WTC11 (cell line): Measurements from ENCODE around the gene IFRD1. TPM values are rescaled to one million over a fixed set of nuclear protein-coding genes. Genes with fewer than 3 reads are reported as not detected.
A peak's percentile ranks its signal among the peaks of the same experiment; 100 is the strongest.

ENCODE experiments used
- AR ChIP-seq: fragments of 250-450 bp; sonication (Bioruptor Pico); IDR thresholded peaks from 2 replicates; pipeline ENCODE4 v1.9.0; 2021; ENCODE audit warnings: mild to moderate bottlenecking
- ATF2 ChIP-seq: sonication (generic); formaldehyde crosslinking; IDR thresholded peaks from 2 replicates; pipeline ENCODE4 v1.8.1; 2022; ENCODE audit warnings: low read depth, missing genetic modification reagents, borderline replicate concordance
- CBFB ChIP-seq: sonication (generic); formaldehyde crosslinking; IDR thresholded peaks from 2 replicates; pipeline ENCODE4 v1.8.1; 2022; ENCODE audit warnings: mild to moderate bottlenecking, low read depth, missing genetic modification reagents
- CREB1 ChIP-seq: sonication (generic); formaldehyde crosslinking; IDR thresholded peaks from 2 replicates; pipeline ENCODE4 v1.8.0; 2023; ENCODE audit warnings: mild to moderate bottlenecking, missing genetic modification reagents
- E2F4 ChIP-seq: sonication (generic); formaldehyde crosslinking; IDR thresholded peaks from 2 replicates; pipeline ENCODE4 v1.8.1; 2022; ENCODE audit warnings: low read depth, mild to moderate bottlenecking, moderate library complexity, missing genetic modification reagents, borderline replicate concordance
- E2F5 ChIP-seq: sonication (generic); formaldehyde crosslinking; IDR thresholded peaks from 2 replicates; pipeline ENCODE4 v1.8.1; 2022; ENCODE audit warnings: mild to moderate bottlenecking, moderate library complexity, missing genetic modification reagents
- EMX1 ChIP-seq: fragments of 250-450 bp; sonication (Bioruptor Pico); IDR thresholded peaks from 2 replicates; pipeline ENCODE4 v1.8.0; 2021; ENCODE audit warnings: mild to moderate bottlenecking
- ERG ChIP-seq: fragments of 250-450 bp; sonication (Bioruptor Pico); IDR thresholded peaks from 2 replicates; pipeline ENCODE4 v1.8.0; 2021; ENCODE audit warnings: mild to moderate bottlenecking
- ESRRA ChIP-seq: sonication (generic); formaldehyde crosslinking; IDR thresholded peaks from 2 replicates; pipeline ENCODE4 v1.8.1; 2022; ENCODE audit warnings: mild to moderate bottlenecking, missing genetic modification reagents, borderline replicate concordance
- FOXK1 ChIP-seq: sonication (generic); formaldehyde crosslinking; IDR thresholded peaks from 2 replicates; pipeline ENCODE4 v1.8.0; 2022; ENCODE audit warnings: mild to moderate bottlenecking, moderate library complexity, missing genetic modification reagents
- FOXP1 ChIP-seq: sonication (generic); formaldehyde crosslinking; IDR thresholded peaks from 2 replicates; pipeline ENCODE4 v1.8.0; 2022; ENCODE audit warnings: missing genetic modification reagents, mild to moderate bottlenecking, moderate library complexity, borderline replicate concordance
- IRF1 ChIP-seq: sonication (generic); formaldehyde crosslinking; IDR thresholded peaks from 2 replicates; pipeline ENCODE4 v1.8.0; 2023; ENCODE audit warnings: missing genetic modification reagents
- JUN ChIP-seq: sonication (generic); formaldehyde crosslinking; IDR thresholded peaks from 2 replicates; pipeline ENCODE4 v1.8.0; 2023; ENCODE audit warnings: mild to moderate bottlenecking, missing genetic modification reagents
- MLX ChIP-seq: sonication (generic); formaldehyde crosslinking; IDR thresholded peaks from 2 replicates; pipeline ENCODE4 v1.8.1; 2023; ENCODE audit warnings: mild to moderate bottlenecking, missing genetic modification reagents, moderate library complexity
- MYBL2 ChIP-seq: sonication (generic); formaldehyde crosslinking; IDR thresholded peaks from 2 replicates; pipeline ENCODE4 v1.8.1; 2023; ENCODE audit warnings: mild to moderate bottlenecking, moderate library complexity, missing genetic modification reagents
- NFE2L1 ChIP-seq: sonication (generic); formaldehyde crosslinking; IDR thresholded peaks from 2 replicates; pipeline ENCODE4 v1.8.1; 2023; ENCODE audit warnings: missing genetic modification reagents
- PRRX2 ChIP-seq: fragments of 250-450 bp; sonication (Bioruptor Pico); IDR thresholded peaks from 2 replicates; pipeline ENCODE4 v1.8.0; 2021; ENCODE audit warnings: mild to moderate bottlenecking
- SMAD4 ChIP-seq: sonication (generic); formaldehyde crosslinking; IDR thresholded peaks from 2 replicates; pipeline ENCODE4 v1.8.0; 2022; ENCODE audit warnings: mild to moderate bottlenecking, missing genetic modification reagents
- SOX15 ChIP-seq: fragments of 250-450 bp; sonication (Bioruptor Pico); IDR thresholded peaks from 2 replicates; pipeline ENCODE4 v1.9.0; 2021; ENCODE audit warnings: mild to moderate bottlenecking
- TEAD4 ChIP-seq: sonication (generic); formaldehyde crosslinking; IDR thresholded peaks from 2 replicates; pipeline ENCODE4 v1.8.0; 2022; ENCODE audit warnings: mild to moderate bottlenecking, missing genetic modification reagents
- TP53 ChIP-seq: sonication (generic); formaldehyde crosslinking; IDR thresholded peaks from 2 replicates; pipeline ENCODE4 v1.8.1; 2023; ENCODE audit warnings: mild to moderate bottlenecking, missing genetic modification reagents
- ZNF121 ChIP-seq: sonication (generic); formaldehyde crosslinking; IDR thresholded peaks from 2 replicates; pipeline ENCODE4 v1.8.0; 2023; ENCODE audit warnings: missing genetic modification reagents
- ZNF138 ChIP-seq: sonication (generic); formaldehyde crosslinking; conservative IDR thresholded peaks from 2 replicates; pipeline ENCODE4 v1.8.1; 2022; ENCODE audit warnings: mild to moderate bottlenecking, moderate library complexity, missing genetic modification reagents
- ZNF263 ChIP-seq: sonication (generic); formaldehyde crosslinking; IDR thresholded peaks from 2 replicates; pipeline ENCODE4 v1.8.1; 2022; ENCODE audit warnings: low read depth, mild to moderate bottlenecking, moderate library complexity, missing genetic modification reagents
- ZNF317 ChIP-seq: sonication (generic); formaldehyde crosslinking; IDR thresholded peaks from 2 replicates; pipeline ENCODE4 v1.8.1; 2023; ENCODE audit warnings: low read depth, mild to moderate bottlenecking, moderate library complexity, missing genetic modification reagents, borderline replicate concordance
- ZNF396 ChIP-seq: fragments of 250-450 bp; sonication (Bioruptor Pico); IDR thresholded peaks from 2 replicates; pipeline ENCODE4 v1.8.0; 2021; ENCODE audit warnings: mild to moderate bottlenecking, moderate library complexity, borderline replicate concordance
- ZNF416 ChIP-seq: fragments of 250-450 bp; sonication (Bioruptor Pico); IDR thresholded peaks from 2 replicates; pipeline ENCODE4 v1.9.0; 2021; ENCODE audit warnings: mild to moderate bottlenecking, inconsistent platforms
- total RNA-seq: library from RNA; stranded (reverse); gene quantifications from 3 replicates; pipeline ENCODE4 v1.2.3, GENCODE V29; 2021

Gene IFRD1
- total RNA-seq, 1 experiment from 2014 or later = 31.2 TPM

GRCh38 chr7:112450807-112451761 lies 824 bp downstream of the IFRD1 start (continued):
- 0 out of 2 replicates have a peak, but pooled peaks have one; percentile 5 for TF ChIP-seq ZNF416 (CRISPR knock-in tag)
- peak; percentile 46; the same call in 1 of the 2 replicates for TF ChIP-seq E2F5 (CRISPR knock-in tag)
- TF ChIP-seq ZNF263 (CRISPR knock-in tag) = 0 out of 2 replicates have a peak, but pooled peaks have one; percentile 30
- TF ChIP-seq NFE2L1 (CRISPR knock-in tag) = no peak
- peak; percentile 14; the same call in 1 of the 2 replicates for TF ChIP-seq MYBL2
- no peak for TF ChIP-seq JUN
- peak; percentile 43; the same call in 1 of the 2 replicates for TF ChIP-seq FOXK1
- TF ChIP-seq ZNF396 (CRISPR knock-in tag) = no peak
- TF ChIP-seq TEAD4 (CRISPR knock-in tag) = peak; percentile 26; the same call in 1 of the 2 replicates
- TF ChIP-seq IRF1 = no peak
- TF ChIP-seq ERG = no peak
- no peak for TF ChIP-seq PRRX2 (CRISPR knock-in tag)
- TF ChIP-seq MLX (CRISPR knock-in tag) = no peak
- no peak for TF ChIP-seq EMX1 (CRISPR knock-in tag)
- no peak for TF ChIP-seq SOX15
- 0 out of 2 replicates have a peak, but pooled peaks have one; percentile 29 for TF ChIP-seq SMAD4
- TF ChIP-seq TP53 (CRISPR knock-in tag) = no peak
- TF ChIP-seq ESRRA = no peak
- TF ChIP-seq ZNF121 (CRISPR knock-in tag) = no peak
- TF ChIP-seq CREB1 (CRISPR knock-in tag) = no peak
- TF ChIP-seq CBFB (CRISPR knock-in tag) = no peak
- no peak; the same call in 1 of the 2 replicates for TF ChIP-seq E2F4 (CRISPR knock-in tag)
- no peak for TF ChIP-seq ATF2 (CRISPR knock-in tag)
- 0 out of 2 replicates have a peak, but pooled peaks have one; percentile 12 for TF ChIP-seq FOXP1 (CRISPR knock-in tag)
- TF ChIP-seq ZNF138 = no peak
- no peak for TF ChIP-seq ZNF317 (CRISPR knock-in tag)
- TF ChIP-seq AR = no peak
